Subcutaneous preadipocyte (primary cell): Measurements from ENCODE around the gene MAGED4B. TPM values are rescaled to one million over a fixed set of nuclear protein-coding genes. Genes with fewer than 3 reads are reported as not detected.

Source experiments
- small RNA-seq: library from RNA; depleted of rRNA; stranded (forward); fragments of <200 nt; gene quantifications from one replicate; pipeline ENCODE3, GENCODE V24; 2012
- total RNA-seq: library from RNA; depleted of rRNA; stranded (reverse); fragments of >200 nt; gene quantifications from 2 replicates; pipeline ENCODE4 v1.2.3, GENCODE V29; 2012

The MAGED4B gene
- total RNA-seq: 5.1 and 22.0 TPM in 2 replicates

GRCh38 chrX:52068666-52069640, at the start of gene MAGED4B:
TSS of gene MAGED4B (minus strand) at chrX:52069183. CDS start at chrX:52068172, 1,011 bp downstream.

Small RNA genes within 50 kb of the gene (small RNA-seq; reads per million reads assigned to genes)
- gene SNORA11E: not detected

Other genes starting within 250 kb of the MAGED4B start
- 132 and 169 TPM in 2 replicates for gene MAGED1, start 175.6 kb downstream of the MAGED4B start, total RNA-seq
- gene MAGED4, start 115.7 kb upstream of the MAGED4B start, total RNA-seq: 14.3 and 17.0 TPM in 2 replicates